ENCODE measurements around the gene GABBR1.

Gene GABBR1

DNA sequence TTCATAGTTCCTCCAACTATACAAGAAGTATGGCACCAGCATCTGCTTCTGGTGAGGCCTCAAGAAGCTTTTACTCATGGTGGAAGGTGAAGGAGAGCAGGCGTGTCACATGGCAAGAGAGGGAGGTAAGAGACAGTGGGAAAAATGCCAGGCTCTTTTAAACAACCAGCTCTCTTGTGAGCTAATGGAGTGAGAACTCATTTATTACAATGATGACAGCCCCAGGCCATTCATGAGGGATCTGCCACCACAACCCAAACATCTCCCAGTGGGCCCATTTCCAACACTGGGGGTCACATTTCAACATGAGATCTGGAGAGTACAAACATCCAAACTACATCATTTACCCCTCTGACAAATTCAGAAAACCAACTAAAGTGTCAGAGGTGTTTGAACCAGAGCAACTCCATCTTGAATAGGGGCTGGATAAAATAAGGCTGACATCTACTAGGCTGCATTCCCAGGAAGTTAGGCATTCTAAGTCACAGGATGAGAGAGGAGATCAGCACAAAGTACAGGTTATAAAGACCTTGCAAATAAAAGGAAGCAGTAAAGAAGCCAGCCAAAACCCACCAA lies 71.3 kb downstream of the GABBR1 start:
- no peak for DNase-seq

- DNase-seq: no peak
These were observed 71.9 kb downstream of the GABBR1 start for GRCh38 chr6:29561091-29561490.

- no peak for DNase-seq
These were observed 73.3 kb downstream of the GABBR1 start, which contains the start of gene UBD for GRCh38 chr6:29559524-29560287. Gene UBD, minus strand, starts transcription at chr6:29559732. Its CDS starts 31 bp downstream, at chr6:29559701.

DNA sequence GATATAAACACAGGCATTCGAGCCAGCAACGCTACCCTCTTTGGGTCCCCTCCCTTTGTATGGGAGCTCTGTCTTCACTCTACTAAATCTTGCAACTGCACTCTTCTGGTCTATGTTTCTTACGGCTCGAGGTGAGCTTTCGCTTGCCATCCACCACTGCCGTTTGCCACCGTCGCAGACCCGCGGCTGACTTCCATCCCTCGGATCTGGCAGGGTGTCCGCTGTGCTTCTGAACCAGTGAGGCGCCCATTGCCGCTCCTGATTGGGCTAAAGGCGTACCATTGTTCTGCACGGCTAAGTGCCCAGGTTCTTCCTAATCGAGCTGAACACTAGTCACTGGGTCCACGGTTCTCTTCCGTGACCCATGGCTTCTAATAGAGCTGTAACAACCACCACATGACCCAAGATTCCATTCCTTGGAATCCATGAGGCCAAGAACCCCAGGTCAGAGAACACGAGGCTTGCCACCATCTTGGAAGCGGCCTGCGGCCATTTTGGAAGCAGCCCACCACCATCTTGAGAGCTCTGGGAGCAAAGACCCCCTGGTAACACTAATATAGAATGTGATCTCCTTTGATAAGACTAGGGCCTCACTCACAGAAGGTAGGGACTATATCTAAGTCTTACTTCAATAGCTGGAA lies 74.4 kb downstream of the GABBR1 start:
- DNase-seq: no peak

DNA sequence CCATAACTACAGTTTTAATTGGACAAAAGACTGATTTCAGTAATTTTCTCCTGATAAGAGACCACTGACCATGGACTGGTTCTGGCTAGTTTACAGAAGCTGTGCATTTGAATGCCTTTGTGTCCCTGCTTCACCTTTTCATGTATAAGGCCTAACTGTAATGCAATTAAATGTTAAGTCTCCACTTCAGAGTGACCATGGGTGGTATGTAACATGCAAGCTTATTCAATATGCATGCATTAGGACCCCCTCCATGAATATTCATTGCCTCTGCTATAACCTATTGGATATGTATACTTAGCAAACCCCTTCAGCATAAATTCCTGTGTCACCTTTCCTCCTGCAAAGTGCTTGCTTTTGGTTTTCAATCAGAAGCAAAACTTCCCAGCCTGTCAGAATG lies 75.7 kb downstream of the GABBR1 start:
- no peak for DNase-seq

DNA sequence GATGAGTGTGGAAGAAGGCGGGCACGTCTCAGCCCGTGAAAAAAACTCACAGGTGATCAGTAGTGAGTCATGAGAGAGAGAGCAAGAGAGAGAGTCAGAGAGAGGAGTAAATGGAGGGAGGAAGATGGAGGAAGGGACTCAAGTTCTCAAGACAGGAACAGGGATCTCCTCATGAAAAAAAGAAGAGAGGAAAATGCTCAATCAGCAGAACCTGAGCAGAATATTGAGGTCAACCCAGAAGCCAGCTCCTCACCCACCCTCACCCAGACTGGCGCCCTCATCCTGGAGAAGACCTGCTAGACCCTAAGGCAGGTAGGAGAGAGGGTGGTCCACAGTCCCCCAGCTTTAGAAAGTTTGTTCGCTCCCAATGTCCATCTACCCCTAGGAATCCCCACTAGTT lies 78.2 kb downstream of the GABBR1 start:
- no peak for DNase-seq

DNA sequence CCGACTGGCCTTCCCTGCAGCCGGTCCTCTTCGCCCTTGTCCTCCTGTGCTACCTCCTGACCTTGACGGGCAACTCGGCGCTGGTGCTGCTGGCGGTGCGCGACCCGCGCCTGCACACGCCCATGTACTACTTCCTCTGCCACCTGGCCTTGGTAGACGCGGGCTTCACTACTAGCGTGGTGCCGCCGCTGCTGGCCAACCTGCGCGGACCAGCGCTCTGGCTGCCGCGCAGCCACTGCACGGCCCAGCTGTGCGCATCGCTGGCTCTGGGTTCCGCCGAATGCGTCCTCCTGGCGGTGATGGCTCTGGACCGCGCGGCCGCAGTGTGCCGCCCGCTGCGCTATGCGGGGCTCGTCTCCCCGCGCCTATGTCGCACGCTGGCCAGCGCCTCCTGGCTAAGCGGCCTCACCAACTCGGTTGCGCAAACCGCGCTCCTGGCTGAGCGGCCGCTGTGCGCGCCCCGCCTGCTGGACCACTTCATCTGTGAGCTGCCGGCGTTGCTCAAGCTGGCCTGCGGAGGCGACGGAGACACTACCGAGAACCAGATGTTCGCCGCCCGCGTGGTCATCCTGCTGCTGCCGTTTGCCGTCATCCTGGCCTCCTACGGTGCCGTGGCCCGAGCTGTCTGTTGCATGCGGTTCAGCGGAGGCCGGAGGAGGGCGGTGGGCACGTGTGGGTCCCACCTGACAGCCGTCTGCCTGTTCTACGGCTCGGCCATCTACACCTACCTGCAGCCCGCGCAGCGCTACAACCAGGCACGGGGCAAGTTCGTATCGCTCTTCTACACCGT lies 79.5 kb downstream of the GABBR1 start:
- DNase-seq: no peak

GRCh38 chr6:29552512-29553051 lies 80.4 kb downstream of the GABBR1 start:
- no peak for DNase-seq

GRCh38 chr6:29547573-29547972 lies 85.4 kb downstream of the GABBR1 start:
- no peak for DNase-seq

DNA sequence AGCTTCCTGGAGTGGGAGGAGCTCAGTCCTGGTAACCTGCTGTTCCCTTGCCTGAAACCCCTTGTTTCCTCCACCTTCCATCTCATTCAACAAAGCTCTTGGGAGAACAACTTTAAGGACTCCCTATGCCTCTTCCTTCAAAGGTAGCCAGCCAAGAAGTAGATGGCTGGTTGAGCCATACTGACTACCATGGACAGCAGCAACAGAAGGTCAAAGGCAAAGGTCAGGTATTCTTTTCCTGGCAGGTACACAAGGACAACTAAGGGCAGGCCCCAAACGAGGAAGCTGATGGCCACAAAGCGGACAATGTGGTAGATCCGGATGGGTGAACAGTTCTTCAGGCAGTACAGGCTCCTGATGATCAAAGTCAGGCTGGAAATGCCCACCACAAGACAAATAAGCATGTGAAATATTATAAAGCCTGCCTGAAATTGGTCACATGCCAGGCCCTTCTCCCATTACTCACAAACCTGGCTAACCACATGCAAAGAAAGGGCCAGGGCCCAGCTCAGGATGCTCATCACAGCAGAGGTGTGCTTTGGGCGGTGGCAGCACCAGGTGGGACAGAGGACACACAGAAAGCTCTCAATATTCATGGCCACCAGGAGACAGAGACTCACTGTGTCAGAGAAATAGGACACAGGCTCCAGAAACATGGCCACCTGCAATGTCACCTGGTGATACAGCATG lies 95.1 kb downstream of the GABBR1 start:
- no peak for DNase-seq

DNA sequence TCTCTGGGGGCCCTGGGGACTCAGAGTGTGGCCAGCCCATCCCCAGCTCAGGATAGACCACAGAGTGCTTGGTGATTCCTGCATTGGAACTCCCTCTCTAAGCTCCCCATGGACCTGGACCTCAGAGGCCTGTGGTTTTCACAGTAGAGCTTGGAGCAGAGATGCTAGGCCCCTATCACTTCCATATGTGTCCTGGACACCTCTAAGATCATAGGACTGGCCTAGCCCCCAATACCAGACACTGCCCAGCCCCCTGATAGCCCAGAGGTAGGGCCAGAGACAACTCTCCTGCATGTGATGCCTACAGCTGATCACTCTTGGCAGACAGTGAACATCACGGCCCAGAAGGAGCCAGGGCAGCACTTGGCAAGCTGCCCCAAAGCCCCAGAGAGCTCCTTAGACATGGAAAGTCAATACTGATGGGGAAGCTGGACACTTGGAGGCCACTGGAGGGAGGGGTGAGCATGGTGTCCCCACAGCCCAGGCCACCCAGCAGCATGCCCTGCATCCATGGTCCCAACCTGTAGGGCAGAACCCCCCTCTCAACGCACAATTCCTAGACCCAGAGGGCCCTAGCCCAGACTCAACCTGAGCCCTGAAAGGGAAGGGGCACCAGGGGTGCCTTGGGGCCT lies 100.5 kb downstream of the GABBR1 start:
- no peak for DNase-seq

GRCh38 chr6:29531668-29532067 lies 101.3 kb downstream of the GABBR1 start:
- DNase-seq: no peak

- no peak for DNase-seq
These were observed 102.2 kb downstream of the GABBR1 start for GRCh38 chr6:29530671-29531310.

- no peak for DNase-seq
These were observed 103.0 kb downstream of the GABBR1 start for GRCh38 chr6:29529956-29530355.

DNA sequence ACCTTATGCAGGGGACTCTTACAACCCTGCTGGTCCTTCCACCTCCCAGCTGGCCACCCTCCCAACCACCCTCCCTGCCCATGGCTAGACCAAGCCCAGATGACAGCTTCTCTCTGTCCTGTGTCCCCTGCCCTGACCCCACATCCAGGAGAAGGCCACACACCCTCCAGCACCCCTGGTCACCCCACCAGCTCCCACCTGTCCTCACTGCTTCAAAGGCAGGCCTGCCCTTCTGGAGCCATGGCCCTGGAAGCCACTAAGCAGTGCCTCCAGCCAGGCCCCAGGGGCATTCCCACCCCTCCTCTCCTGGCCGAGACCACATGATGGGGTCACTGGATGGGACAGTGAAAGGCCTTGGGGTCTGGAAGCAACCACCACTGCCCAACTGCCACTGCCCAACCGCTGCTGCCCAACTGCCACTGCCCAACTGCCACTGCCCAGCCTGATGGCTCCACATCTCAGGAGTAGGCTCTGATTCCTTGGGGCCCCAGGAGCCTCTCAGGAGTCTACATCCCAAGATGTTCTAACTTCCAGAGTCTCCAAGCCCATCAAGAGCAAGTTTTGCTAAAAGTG lies 103.9 kb downstream of the GABBR1 start:
- DNase-seq: no peak

- DNase-seq: no peak
These were observed 104.6 kb downstream of the GABBR1 start for GRCh38 chr6:29528300-29528931.

DNA sequence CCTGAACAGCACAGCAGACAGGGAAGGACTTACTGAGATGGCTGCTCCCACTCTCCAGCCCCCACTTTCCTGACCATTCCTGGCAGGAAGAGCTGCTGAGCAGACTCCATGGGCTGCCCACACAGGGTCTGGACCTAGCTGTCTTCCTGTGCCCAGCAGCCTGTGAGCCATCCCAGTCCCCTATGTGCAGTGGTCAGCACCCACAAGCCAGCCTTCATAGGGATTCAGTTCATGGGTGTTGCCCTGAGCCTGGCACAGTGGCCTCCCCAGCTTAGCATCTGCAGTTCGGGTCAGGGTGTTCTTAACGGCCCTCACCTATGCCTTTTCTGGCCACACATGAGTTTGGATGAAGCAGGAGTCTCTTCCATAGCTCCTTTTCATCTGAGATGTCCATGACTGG lies 105.4 kb downstream of the GABBR1 start:
- no peak for DNase-seq

- no peak for DNase-seq
These were observed 105.9 kb downstream of the GABBR1 start for GRCh38 chr6:29527126-29527525.

DNA sequence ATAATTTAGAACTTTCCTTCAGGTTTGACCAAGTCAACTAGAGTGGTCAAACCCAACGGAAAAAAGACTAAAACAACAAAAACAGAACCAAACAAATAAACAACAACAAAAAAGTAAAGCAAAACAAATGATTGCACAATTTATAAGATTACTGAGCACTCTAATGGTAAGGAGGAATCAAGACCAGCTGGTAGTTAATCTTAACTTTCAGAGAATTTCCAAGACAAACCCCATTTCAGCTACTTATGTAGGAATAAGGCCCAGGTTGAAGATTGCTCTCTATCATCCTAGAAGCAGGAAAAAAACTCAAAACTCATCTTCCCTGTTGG lies 107.7 kb downstream of the GABBR1 start:
- no peak for DNase-seq

DNA sequence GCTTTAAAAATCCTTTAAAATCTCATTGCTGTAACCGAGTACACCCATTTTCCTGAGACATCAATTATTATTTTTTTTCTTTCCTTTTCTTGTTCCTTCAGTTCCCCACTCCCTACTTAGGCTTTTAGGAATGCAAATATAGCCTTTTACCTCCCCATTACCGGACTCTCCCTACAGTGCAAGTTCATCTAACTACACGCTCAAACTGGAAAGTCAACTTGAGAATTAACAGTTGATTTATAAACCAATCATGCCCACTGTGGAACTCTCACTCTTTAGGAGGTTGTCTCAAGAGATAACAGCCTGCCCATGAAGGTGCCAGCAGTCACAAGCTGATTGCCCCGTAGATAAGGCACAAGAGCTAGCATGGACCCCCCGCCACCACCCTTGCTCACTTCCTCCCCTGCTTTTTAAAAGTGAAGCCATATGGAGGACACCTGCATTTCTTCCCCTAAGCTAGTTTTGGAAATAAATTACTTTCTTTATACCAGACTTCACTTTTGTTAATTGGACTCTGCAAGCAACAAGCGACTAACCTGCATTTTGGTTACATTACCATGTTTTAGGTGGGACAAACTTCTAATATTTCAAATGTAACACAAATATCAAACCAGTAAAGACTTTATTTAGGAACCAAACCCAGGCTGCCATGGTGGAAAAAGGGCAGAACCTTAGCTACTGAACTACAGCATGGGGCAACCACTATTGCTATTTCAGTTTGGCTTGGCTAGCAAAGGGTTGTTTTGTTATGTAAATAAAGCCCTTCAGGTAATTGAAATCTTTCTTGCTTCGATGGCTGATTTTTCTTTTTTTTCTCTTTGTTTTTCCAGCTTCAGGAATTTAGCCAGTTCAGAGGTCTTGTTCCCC lies 108.3 kb downstream of the GABBR1 start:
- DNase-seq: no peak

All from NCI-H345 (cell line).